ENCODE results near the gene TPX2.

DNA sequence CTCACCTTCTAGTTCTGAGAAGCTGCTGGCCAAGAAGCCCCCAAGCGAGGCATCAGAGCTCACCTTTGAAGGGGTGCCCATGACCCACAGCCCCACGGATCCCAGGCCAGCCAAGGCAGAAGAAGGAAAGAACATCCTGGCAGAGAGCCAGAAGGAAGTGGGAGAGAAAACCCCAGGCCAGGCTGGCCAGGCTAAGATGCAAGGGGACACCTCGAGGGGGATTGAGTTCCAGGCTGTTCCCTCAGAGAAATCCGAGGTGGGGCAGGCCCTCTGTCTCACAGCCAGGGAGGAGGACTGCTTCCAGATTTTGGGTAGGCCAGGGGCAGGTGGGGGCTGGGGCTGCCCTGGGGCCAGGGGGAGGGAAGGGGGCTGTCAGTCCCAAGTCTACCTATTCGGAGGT, 82.3 kb downstream of the TPX2 start:
- TF ChIP-seq, protein P1, sequence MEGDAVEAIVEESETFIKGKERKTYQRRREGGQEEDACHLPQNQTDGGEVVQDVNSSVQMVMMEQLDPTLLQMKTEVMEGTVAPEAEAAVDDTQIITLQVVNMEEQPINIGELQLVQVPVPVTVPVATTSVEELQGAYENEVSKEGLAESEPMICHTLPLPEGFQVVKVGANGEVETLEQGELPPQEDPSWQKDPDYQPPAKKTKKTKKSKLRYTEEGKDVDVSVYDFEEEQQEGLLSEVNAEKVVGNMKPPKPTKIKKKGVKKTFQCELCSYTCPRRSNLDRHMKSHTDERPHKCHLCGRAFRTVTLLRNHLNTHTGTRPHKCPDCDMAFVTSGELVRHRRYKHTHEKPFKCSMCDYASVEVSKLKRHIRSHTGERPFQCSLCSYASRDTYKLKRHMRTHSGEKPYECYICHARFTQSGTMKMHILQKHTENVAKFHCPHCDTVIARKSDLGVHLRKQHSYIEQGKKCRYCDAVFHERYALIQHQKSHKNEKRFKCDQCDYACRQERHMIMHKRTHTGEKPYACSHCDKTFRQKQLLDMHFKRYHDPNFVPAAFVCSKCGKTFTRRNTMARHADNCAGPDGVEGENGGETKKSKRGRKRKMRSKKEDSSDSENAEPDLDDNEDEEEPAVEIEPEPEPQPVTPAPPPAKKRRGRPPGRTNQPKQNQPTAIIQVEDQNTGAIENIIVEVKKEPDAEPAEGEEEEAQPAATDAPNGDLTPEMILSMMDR (IDR thresholded peaks at IDR 0.05): no peak
- TF ChIP-seq POLR2A (IDR thresholded peaks at IDR 0.05): no peak
